Bronchial epithelial cell (primary cell): ENCODE results near the gene THRB. TPM values are rescaled to one million over a fixed set of nuclear protein-coding genes. Genes with fewer than 3 reads are reported as not detected.

Experiments used
- DNase-seq: peaks from one replicate; pipeline ENCODE4 v3.0.0-alpha.2; 2010; ENCODE audit warnings: low read depth
- FAIRE-seq: peaks from 2 replicates; lab custom pipeline; 2011; peaks lifted over from hg19 to GRCh38; lab: Jason Lieb, UNC
- H3K27me3 ChIP-seq: 2 replicates; pipeline ENCODE4 v1.5.1; 2011; ENCODE audit warnings: low read length; ENCODE audit not compliant: control insufficient read depth, insufficient read depth
- H3K36me3 ChIP-seq: 2 replicates; pipeline ENCODE4 v1.5.1; 2011; ENCODE audit warnings: low read length; ENCODE audit not compliant: control insufficient read depth, insufficient read depth
- H3K4me3 ChIP-seq: 2 replicates; pipeline ENCODE4 v1.5.1; 2011; ENCODE audit warnings: mild to moderate bottlenecking, low read depth, low read length, control low read depth
- total RNA-seq: library from RNA; depleted of rRNA; stranded (reverse); fragments of >200 nt; gene quantifications from 2 replicates; pipeline ENCODE4 v1.2.1, GENCODE V29; 2014
- TF ChIP-seq, protein P1 (sequence below): IDR thresholded peaks from 2 replicates; pipeline ENCODE4 v1.5.1; 2011; ENCODE audit warnings: mild to moderate bottlenecking, moderate library complexity, low read length, control low read depth, inconsistent platforms; ENCODE audit not compliant: insufficient read depth, severe bottlenecking

THRB gene
- total RNA-seq, 1 donor from 2014 or later: 7.6 TPM

DNA sequence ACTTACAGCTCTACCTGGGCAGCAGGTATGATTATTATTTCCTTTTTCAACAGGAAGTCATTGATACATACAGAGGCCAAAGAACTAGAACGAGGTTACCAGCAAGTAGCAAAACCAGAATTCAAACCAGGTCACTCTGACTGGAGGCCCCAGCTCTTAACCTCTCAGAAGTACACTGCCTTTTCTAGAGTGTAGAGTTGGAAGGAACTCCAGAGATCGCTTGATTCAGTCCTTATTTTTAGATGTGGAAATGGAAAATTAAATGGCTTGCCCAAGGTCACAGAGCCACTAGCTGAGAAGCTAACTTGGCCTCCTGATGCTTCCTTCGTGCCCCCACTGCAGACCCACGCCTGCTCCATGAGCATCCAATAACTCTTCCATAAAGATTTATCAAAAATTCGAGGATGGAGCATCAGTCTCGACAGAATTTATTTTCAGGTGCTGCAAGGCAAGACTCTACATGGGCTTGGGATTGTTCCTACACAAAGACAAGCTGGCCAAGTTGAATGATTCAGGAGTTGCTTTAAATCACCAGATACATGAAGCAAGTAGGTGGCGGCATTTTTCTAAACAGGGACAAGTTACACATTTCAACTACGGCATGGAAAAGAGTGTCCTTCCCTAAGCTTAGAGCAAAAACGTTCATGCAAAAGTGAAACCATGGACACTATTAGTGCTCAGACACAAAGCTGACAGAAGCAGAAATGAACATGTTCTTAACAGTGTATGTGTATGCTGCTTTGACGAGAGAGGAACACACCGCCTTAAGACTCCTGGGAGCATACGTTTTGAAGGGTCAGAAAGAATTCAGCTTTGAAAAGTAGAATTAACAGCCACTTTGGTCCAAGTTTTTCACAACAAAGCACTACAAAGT, 235.7 kb downstream of the THRB start:
- H3K4me3 ChIP-seq: no peak overlapping the region
- H3K36me3 ChIP-seq: no peaks in the 10 kb centered on the region
- TF ChIP-seq, protein P1, sequence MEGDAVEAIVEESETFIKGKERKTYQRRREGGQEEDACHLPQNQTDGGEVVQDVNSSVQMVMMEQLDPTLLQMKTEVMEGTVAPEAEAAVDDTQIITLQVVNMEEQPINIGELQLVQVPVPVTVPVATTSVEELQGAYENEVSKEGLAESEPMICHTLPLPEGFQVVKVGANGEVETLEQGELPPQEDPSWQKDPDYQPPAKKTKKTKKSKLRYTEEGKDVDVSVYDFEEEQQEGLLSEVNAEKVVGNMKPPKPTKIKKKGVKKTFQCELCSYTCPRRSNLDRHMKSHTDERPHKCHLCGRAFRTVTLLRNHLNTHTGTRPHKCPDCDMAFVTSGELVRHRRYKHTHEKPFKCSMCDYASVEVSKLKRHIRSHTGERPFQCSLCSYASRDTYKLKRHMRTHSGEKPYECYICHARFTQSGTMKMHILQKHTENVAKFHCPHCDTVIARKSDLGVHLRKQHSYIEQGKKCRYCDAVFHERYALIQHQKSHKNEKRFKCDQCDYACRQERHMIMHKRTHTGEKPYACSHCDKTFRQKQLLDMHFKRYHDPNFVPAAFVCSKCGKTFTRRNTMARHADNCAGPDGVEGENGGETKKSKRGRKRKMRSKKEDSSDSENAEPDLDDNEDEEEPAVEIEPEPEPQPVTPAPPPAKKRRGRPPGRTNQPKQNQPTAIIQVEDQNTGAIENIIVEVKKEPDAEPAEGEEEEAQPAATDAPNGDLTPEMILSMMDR: no peak
- FAIRE-seq (no peak), DNase-seq (no peak)
- H3K27me3 ChIP-seq: no peaks in the 10 kb centered on the region

DNA sequence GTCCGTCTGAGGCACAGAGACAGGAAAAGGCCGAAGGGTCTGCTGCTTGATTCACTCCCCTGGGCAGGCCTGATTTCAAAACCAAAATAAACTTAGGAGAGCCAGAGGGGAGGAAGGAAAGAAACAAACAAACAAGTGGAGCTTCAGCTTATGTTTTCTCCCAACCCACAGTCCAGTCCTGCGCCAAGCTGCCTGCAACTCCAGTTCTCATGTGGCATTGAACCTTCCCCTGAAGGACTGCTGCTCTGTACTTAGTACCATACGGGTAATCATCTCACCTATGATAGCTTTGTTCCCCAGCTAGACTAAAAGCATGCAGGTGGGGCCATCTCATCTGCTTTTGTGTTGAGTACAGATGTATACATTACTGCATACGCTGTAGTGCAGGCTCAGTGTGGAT, 236.4 kb downstream of the THRB start:
- no peak for FAIRE-seq

DNA sequence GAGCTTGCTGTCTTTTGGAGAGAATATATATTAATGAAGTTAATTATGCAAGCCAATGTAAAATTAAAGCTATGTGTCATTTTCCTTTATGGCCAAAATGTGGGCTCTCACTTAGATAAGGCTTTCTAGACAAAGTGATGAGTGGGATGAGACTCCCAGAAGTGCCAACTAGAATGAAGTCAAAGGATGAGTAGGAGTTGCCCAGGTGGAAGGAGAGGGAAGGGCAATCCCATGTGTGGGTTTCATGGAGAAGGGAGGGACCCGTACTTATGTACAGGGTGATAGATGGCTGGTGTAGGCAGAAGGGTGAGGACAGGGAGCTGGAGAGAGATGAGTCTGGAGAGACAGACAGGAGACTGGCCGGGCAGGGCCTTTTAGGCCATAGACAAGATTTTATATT, 239.2 kb downstream of the THRB start:
- H3K36me3 ChIP-seq: no peaks in the 10 kb centered on the region
- no peaks in the 10 kb centered on the region for H3K27me3 ChIP-seq
- FAIRE-seq: no peak
- TF ChIP-seq, protein P1: no peak
- no peak for DNase-seq
- no peak overlapping the region for H3K4me3 ChIP-seq

More for the DNA sequence above, 236.4 kb downstream of the THRB start:
- no peak for DNase-seq
- Histone ChIP-seq H3K4me3 (no peak overlapping the region), H3K27me3 (no peaks in the 10 kb centered on the region), H3K36me3 (no peaks in the 10 kb centered on the region)
- TF ChIP-seq, protein P1: no peak

DNA sequence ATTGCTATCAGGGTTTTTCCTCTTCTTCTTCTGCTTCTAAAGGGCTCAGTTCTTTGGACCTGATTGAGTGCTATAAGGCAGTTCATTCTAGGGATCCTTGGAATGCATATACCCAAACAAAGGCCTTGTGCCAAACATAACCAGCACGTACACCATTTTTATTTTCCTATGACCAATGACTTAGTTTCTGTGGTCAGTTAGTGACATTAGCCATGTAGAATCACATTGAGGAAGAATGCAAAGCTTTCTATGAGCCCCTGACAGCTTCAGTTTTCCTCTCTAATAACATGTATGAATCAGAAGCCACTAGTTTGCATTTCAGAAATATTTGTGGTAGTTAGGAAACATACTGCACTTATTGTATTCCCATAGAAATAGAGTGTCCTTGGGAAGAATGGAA, 240.0 kb downstream of the THRB start:
- H3K36me3 ChIP-seq: no peaks in the 10 kb centered on the region
- no peaks in the 10 kb centered on the region for H3K27me3 ChIP-seq
- no peak overlapping the region for H3K4me3 ChIP-seq
- FAIRE-seq (no peak), DNase-seq (peak; percentile 38)
- TF ChIP-seq, protein P1: no peak

DNA sequence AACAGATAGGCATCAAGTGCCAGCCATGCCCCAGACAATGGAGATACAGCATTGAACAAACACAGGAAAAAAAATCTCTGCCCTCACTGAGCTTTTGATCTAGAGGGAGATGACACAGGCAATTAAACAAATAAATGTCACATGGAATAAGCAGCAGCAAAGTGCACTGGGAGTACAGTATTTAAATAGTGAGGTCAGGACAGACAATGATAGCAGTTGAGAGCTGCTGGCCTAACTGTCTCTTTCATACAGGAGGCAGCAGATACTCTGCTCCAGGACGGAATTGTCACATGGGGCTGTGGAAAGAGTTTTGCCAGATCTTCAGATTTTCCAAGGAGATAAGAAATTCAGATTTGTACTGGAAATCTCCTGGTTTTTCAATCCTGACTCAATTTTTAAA, 241.3 kb downstream of the THRB start:
- Histone ChIP-seq H3K27me3 (no peaks in the 10 kb centered on the region), H3K36me3 (no peaks in the 10 kb centered on the region), H3K4me3 (no peak overlapping the region)
- no peak for DNase-seq
- FAIRE-seq: no peak
- TF ChIP-seq, protein P1: no peak
